Kasumi-1 (cell line): ENCODE results near the gene RELN.

ENCODE experiments used
- DNase-seq, 2 experiments: peaks; one replicate each; lab custom pipeline; 2025; lab: John Stamatoyannopoulos, UW

The RELN gene

GRCh38 chr7:103894656-103895596, 94.5 kb downstream of the RELN start:
- no peak for DNase-seq

- no peak for DNase-seq
These were observed 96.1 kb downstream of the RELN start for GRCh38 chr7:103893350-103893749.

DNA sequence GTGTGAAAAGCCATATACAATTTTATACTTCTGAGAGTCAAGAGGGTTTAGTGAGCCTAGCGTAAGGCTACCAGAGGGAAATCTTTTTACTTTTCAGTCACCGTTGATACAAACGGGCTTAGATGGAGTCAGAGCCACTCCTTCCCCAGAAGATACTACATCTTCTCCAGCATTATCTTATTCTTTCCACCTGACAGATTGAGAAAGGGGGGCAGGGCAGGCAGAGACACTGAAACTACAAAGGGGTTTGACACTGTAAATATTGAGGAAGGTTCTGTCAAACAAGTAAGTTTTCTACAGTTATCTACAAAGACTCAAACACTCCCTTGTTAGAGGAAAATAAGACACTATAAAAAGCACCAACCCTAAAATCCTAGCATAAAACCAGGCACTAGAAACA, 100.0 kb downstream of the RELN start:
- no peak for DNase-seq

DNA sequence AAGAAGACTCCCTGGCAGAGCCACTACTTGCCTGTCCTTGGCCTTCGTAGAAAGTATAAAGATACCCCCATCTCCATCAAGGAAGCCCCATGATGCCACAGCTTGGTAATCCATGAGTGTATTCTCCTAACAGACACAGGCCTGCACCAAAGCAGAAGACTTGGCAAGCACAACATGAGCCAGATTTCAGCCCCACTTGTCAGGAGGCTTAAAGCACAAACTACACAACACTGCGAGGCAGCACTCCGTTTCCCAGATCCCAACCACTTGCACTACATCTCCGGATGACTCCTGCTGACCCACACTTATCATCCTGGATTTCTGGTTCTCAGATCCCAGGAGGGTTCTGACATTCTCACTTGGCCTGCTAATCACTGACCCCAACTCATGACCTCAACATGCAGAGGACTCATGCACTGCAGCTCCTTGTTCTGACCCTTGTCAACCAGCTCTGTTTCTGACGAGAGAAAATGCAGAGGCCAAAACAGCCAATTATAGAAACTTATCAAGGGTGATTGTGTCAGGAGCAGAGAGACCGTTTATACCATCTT, 100.8 kb downstream of the RELN start:
- DNase-seq = no peak

DNA sequence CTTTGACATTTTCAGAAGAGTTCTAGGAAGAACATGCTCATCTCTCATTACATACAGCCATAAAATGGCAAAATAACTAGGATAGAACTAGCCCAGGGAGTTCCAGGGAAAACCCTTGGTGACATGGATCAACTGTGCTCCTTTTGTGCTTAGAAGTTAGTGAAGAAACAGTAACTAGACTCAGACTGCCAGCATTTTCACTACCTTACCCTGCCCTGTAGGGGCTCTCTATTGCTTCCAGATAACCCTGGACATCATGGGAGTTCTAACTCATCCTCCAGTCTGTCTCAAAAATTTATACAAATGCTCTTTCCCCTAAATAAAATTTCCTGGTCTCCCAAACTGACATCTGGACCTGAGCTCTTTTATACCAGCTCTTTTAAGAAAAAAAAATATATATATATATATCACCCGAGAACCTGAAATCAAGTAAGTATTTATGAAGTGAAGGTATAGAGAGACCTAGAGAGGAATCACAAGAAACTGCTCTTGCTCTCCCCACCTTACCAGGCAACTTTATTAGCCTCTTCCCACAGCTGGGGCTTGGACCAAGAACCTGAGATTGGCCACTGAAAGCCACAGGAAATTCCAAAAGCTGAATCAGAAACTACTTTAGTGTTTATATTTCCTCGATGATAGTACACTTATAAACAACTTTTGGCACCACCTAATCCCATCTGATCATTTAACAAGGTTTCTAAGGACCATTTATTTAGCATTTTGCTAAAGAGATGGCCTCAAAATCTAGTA, 101.4 kb downstream of the RELN start:
- DNase-seq = no peak

GRCh38 chr7:103887050-103887449, 102.4 kb downstream of the RELN start:
- no peak for DNase-seq

- no peak for DNase-seq
These were observed 109.4 kb downstream of the RELN start for GRCh38 chr7:103879928-103880600.

DNA sequence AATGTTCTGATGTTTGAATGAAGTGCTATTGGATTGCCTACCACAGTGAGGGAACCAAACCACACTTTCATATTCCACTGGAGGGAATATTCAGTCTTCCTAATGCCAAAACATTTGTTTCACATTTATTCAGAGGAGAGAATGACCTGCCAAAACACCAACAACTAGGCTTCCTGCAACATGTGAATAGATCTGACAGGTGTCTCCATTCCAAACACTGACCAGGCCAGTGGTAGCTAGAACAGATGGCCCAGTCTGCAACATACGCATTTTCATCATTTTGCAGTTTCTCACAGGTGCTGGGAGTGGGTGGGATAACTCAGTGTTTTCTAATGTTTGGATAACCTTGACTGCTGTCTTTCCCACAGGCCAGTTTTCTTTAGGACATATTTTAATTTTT, 110.0 kb downstream of the RELN start:
- DNase-seq = no peak

DNA sequence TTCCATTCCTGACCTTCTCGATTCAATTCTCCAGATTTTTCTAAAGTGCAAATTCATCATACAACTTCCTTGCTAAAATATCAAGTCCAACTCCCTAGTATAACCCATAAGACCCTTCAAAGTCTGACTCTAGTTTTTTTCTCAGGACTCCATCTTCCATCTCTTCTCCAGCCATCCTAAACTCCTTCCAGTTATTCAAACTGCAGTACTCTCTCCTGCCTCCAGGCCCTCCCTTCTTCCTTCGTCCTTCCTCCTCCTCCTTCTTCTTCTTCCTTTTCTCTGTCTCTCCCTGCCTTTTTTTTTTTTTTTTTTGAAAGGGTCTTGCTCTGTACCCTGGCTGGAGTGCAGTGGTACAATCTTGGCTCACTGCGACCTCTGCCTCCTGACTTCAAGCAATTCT, 111.9 kb downstream of the RELN start:
- no peak for DNase-seq

- no peak for DNase-seq
These were observed 113.7 kb downstream of the RELN start for GRCh38 chr7:103875718-103876117.

GRCh38 chr7:103871473-103871872, 118.0 kb downstream of the RELN start:
- DNase-seq = no peak

DNA sequence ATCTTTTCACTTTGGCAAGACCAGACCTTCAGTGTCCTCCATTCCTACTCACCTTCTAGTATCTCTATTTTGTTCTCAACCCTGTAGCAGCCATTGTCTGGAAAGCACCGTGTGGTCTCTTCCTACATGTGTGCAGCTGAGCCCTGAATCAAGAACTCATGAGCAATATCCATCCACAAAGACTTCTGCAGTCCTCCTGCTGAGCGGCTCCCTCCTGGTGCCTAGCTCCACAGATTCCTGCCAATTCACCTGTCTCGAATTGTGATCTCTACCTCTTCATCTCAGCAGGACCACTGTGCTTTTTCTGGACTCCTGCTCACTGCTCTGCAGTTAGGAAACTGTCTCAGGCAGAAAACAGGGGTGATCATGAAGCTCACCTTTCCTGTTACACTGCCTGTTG, 118.8 kb downstream of the RELN start:
- DNase-seq = no peak

DNA sequence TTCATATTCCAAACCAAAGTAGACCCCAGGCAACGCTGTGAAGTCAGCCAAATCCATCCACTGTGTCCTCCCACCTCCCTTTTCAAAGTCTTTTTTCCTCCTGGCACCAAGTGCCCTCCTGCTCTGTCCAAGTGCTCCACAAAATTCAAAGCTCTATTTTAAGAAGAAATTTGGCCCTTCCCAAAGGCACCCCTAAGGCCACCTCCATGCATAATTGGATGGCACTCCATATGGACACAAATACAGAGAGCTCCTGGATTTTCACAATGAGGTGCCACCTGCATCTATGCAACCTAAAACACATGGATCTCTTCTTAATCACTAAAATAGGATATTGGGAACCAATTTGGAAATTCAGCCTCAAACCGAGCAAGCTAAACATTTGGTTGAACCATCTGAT, 121.6 kb downstream of the RELN start:
- DNase-seq = no peak

GRCh38 chr7:103866919-103867318, 122.5 kb downstream of the RELN start:
- DNase-seq = no peak

- no peak for DNase-seq
These were observed 124.0 kb downstream of the RELN start for GRCh38 chr7:103865442-103865841.

DNA sequence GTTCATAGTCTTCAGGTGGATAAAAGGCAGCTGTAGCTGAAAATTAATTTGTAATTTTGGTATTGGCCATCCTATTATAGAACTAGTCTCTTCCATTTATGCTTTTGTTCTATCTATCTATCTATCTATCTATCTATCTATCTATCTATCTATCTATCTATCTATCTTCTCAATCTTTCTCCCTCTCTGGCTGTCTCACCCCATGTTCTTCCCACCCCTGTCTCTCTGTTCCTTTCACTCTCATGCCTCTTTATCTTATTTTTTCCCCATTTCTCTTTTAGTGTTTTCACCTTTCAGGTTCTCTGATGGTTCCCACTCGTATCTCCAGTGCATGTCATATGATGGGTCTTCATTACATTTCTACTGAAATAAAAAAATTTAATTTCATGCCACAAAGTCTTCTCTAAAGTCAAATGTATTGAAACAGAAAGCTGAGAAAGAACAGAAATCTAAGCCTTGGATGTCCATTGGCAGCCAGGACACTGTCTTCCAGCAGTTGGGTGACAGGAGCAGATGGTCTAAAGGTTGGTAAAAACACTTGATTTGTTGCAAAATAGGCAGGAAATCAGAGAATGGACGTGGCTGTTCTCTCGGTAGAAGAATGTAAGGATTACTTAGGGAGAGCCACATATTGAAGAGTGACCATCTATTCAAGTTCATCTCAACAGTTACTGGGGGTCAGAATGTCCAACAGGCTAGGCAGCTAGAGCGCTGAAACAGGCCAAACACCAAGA, 127.0 kb downstream of the RELN start:
- no peak for DNase-seq

DNA sequence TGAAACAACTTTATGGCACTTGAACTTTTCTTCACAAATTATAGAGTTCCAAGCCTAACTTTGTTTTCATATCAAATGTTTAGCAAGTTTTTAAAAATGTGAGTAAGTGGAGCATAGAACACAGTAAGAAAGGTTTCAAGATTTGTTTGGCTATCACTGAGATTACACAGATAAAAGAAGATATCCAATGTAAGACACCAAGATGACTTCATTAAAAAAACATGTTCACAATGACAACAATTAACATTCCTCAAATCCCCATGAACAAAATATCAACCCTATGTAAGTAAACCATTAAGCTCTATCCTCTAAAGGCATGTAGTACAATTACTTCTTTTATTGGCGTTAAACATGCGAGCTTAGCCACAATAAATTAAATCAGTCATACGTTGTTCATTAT, 129.7 kb downstream of the RELN start:
- DNase-seq = no peak

GRCh38 chr7:103857435-103857834, 132.0 kb downstream of the RELN start:
- DNase-seq = no peak

DNA sequence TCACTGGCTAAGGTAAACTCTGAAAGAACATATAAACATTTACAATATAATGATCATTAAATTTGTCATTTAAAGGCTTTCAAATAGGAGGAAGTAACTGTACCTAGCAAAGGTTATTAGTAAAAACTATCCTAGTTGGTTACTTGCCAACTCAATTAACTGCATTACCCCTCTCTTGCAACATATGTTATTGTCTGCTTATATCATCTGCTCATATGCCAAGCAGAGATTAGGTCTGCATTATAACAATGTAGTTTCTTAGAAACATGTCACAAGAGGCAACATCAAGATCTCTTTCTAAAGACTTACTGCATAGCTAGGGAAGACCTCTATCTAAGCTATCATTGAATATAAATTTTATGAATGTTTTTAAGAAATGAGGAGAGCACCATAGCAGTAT, 132.5 kb downstream of the RELN start:
- DNase-seq = no peak

DNA sequence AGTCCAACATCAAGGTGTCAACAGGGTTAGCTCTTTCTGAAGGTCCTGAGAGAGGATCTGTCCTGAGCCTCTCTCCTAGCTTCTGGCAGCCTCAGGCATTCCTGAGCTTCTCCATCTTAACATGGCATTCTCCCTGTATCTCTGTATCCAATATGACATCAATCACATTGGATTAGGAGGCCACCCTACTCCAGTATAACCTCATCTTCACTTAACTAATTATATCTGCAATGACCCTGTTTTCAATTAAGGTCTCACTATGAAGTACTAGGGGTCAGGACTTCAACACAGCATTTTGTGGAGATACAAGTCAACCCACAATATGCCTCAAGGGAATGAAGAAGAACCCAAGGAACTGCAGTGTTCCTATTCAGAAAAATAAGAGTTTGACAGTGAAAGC, 133.8 kb downstream of the RELN start:
- DNase-seq = no peak

GRCh38 chr7:103854611-103855010, 134.8 kb downstream of the RELN start:
- DNase-seq = no peak

GRCh38 chr7:103851357-103851756, 138.1 kb downstream of the RELN start:
- peak; percentile 38 to 67 for DNase-seq
